Stimulated activated CD8-positive, alpha-beta memory T cell treated with anti-CD3 and anti-CD28 coated beads, Interleukin-4, amount 100 ng/mL, for 48 hours (primary cell): ENCODE results near the gene SDR9C7.
"Not testable (repeated sequence)": the region's sequence is repeated elsewhere in the genome, so short reads cannot be mapped to it uniquely, and the experiment has no call there.

Source experiments
- DNase-seq: peaks from one replicate; pipeline ENCODE4 v3.0.0-alpha.2; 2020

SDR9C7 gene

GRCh38 chr12:56951582-56952339 lies 17.6 kb upstream of the SDR9C7 start:
- no peak for DNase-seq

GRCh38 chr12:56948881-56949280 lies 14.7 kb upstream of the SDR9C7 start:
- no peak for DNase-seq

GRCh38 chr12:56948457-56948777 lies 14.2 kb upstream of the SDR9C7 start:
- no peak for DNase-seq

GRCh38 chr12:56947633-56948456 lies 13.6 kb upstream of the SDR9C7 start:
- DNase-seq = no peak

- DNase-seq = no peak
Observed at GRCh38 chr12:56943878-56944277, 9.7 kb upstream of the SDR9C7 start.

- DNase-seq = not testable (repeated sequence)
Observed at GRCh38 chr12:56943374-56943773, 9.2 kb upstream of the SDR9C7 start.

DNA sequence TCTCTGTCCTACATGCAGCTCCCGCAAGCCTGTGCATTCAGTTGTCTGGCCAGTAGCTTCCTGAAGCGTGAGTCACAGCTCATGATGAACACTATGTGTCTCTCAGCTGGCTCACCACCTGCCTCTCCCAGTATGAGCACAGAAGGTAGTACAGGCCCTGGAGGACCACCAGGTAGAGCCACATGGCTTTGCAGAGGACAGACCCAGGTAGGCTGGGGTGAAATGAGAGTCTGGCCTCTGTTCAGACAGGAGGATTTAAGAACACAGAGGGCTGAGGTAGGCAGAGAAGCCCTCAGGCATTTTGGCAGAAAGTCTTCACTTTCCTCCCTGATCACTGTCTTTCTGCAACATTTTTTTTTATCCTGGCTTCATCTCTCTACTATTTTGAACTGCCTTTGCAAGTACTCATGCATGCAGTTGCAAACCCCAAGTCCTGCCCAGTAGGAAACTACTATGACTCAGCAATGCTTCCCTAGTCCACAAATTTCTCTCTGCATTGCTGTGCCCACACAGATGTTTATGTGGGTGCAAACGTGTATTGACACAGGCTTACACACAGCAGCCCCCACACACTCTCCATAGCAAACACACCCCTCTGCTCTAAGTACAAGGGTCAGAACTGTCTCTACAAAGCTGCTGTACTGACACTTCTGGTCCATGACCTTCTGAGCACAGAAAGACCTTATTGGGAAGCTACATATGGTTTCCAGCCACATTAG lies 7.2 kb upstream of the SDR9C7 start:
- no peak for DNase-seq

GRCh38 chr12:56940942-56941298 lies 6.7 kb upstream of the SDR9C7 start:
- DNase-seq = not testable (repeated sequence)

DNA sequence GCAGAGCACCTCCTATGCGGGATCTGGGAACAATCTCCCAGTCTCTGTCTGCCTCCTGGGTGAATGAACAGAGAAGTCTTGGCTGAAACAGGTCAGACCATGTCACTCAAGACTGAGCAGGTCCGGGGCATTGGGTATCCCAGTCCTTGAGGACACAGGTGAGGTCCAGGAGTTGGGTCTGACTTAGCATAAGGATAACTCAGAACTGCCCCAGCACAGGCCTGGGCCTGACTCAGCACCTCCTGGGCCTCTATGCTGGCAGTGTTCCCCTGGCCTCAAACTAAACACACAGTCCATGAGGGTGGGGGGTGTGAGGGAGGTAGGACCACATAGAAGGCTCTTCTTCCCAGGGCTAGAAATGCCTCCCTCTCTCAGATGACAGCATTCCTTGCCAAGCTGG lies 1.5 kb upstream of the SDR9C7 start:
- no peak for DNase-seq

- no peak for DNase-seq
Observed at GRCh38 chr12:56935157-56935556, 949 bp upstream of the SDR9C7 start.

GRCh38 chr12:56932867-56933266 lies 1.3 kb downstream of the SDR9C7 start:
- DNase-seq = no peak

GRCh38 chr12:56932146-56932545 lies 2.1 kb downstream of the SDR9C7 start:
- no peak for DNase-seq

DNA sequence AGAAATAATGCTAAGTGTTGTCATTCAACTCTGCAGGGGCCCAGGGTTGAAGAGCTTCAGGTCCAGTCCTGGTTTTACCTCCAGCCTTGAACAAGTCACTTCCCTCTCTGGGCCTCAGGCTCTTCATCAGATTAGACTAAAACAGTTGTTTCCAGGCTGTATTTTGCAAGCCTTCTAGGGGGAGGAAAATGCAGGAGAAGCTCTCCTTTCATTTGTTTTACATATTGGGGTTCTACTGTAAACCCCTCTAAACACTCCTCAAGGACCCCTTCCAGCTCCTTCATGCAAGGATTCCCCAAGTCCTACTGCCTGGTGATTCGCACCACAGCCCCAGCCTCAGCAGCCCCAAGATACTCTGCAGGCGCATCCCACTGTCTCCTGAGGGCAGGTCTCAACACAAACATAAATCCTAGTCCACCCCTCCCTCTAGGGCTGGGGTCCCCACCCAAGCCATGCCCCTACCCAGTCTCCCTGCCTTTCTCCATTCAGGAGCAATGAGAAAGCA lies 2.7 kb downstream of the SDR9C7 start:
- no peak for DNase-seq

GRCh38 chr12:56930241-56930640 lies 4.0 kb downstream of the SDR9C7 start:
- DNase-seq = no peak

GRCh38 chr12:56929780-56930179 lies 4.4 kb downstream of the SDR9C7 start:
- DNase-seq = no peak

DNA sequence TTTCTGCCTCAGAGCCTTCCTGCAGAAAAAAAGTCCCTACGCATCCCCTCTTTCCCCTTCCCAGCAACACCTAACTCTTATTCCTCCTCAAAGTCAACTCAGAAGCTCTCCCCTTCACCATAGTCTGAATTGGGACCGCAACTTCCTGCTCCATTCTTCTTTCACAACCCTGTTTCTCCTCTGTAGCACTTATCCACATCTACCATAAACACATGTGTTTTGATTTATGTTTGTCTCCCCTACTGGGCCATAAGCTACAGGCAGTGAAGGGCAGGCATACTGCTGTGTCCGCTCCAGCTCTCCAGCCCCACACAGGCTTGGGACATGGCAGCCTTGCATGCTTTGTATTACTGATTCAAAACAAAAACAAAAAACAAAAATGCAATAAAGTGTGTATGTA lies 5.9 kb downstream of the SDR9C7 start:
- DNase-seq = no peak

- no peak for DNase-seq
Observed at GRCh38 chr12:56927281-56927680, 6.9 kb downstream of the SDR9C7 start.

DNA sequence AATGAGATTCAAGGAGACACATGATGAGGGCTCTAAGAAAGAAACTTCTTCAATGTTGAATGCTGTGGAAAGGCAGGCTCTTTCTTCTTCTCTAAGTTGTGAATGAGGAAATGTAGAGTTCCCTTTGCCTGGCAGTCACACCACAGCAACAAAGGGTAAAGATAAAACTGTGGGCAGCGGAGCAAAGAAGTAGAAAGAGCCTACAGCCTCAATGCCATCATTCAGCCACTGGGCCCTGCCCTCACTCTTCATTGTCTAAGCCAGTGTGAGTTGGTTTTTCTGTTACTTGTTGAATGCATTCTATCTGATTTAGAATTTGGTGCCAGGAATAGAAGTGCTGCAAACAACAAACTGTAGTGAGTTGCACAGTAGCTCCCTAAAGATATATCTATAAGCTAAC lies 12.2 kb downstream of the SDR9C7 start:
- DNase-seq = no peak

- DNase-seq = no peak
Observed at GRCh38 chr12:56921346-56921745, 12.9 kb downstream of the SDR9C7 start.

DNA sequence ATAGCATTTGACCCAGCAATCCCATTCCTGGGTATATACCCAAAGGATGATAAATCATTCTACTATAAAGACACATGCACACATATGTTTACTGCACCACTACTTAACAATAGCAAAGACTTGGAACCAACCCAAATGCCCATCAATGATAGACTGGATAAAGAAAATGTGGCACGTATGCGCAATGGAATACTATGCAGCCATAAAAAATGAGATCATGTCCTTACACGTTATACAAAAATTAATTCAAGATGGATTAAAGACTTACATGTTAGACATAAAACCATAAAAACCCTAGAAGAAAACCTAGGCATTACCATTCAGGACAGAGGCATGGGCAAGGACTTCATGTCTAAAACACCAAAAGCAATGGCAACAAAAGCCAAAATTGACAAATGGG lies 16.1 kb downstream of the SDR9C7 start:
- not testable (repeated sequence) for DNase-seq

DNA sequence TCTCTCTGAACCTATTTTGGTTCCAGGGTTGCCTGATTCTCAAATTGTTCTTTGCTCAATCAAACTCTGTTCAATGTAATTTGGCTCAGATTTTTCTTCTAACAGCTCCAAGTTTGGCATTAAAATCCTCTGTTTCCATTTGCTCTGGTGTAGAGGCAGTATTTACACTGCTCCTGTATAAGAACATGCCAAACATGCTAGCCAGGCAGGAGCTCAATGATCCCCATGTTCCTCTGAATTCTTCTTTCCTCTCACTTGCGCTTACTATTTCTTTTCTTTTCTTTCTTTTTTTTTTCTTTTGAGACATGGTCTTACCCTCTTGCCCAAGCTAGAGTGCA lies 17.2 kb downstream of the SDR9C7 start:
- no peak for DNase-seq

DNA sequence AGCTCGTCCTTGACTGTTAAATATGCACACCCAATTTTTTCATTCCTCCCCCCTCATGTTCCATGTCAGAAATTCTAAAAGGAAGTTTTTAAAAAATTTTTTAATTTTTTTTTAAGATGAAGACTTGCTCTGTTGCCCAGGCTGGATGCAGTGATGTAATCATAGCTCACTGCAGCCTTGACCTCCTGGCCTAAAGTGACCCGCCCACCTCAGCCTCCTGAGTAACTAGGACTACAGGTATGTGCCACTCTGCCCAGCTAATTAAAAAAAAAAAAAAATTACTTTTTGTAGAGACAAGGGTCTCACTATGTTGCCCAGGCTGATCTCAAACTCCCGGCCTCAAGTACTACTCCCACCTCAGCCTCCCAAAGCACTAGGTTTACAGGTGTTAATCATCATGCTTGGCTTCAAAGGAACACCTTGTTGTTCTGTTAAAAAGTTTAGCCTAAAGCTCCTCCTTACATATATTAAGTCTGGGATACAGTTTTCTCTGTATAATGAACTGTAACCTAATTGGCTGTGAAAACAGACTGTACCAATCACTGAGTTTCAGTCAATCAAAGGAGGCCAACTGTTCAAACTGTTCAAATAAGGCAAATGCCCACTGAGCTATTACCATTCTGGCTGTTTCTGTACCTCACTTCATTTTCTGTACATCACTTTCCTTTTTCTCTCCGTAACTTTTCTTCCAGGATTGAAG lies 17.8 kb downstream of the SDR9C7 start:
- no peak for DNase-seq

DNA sequence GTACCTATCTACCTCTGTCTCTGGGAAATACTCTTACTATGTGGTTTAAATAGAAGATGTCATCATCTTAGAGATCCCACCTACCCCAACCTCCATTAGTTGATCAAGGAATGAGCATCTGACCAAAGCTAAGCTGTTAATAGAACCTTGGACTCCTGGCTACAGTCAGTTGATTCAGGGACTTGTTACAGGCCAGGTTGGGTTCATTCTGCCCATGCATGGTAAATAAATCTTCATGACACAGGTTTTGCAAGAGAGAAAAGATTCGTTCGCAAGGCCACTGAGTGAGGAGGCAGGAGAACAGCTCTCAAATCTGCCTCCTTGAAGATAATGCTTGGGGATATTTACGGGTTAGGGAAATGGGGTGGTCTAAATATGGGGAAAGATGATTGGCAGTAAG lies 19.5 kb downstream of the SDR9C7 start:
- no peak for DNase-seq
